Left lung (tissue), 10 donors: ENCODE measurements around the gene BLOC1S5. TPM values are rescaled to one million over a fixed set of nuclear protein-coding genes. Genes with fewer than 3 reads are reported as not detected.

Source experiments
- ATAC-seq: fragments of 200-7000 bp; cut with Tn5 transposase; one replicate; pipeline ENCODE4 v1.9.1; 2020; ENCODE audit warnings: moderate library complexity
- DNase-seq, 4 donors: peaks; one replicate each; pipeline ENCODE4 v3.0.0-alpha.2; 2013 to 2020
- H3K27ac ChIP-seq, 2 donors: fragments of 200-600 bp; sonication (generic) in 1 of 2; one replicate each; pipeline versions ENCODE4 v1.5.0 to v1.8.0; 2020 to 2021
- H3K27me3 ChIP-seq, 2 donors: fragments of 200-600 bp; sonication (generic) in 1 of 2; one replicate each; pipeline versions ENCODE4 v1.5.0 to v1.8.0; 2020 to 2021
- H3K36me3 ChIP-seq, 2 donors: fragments of 200-600 bp; sonication (generic) in 1 of 2; one replicate each; pipeline versions ENCODE4 v1.5.0 to v1.8.0; 2020 to 2021
- H3K4me1 ChIP-seq, 2 donors: fragments of 200-600 bp; one replicate each; pipeline ENCODE4 v1.8.0; 2021
- H3K4me3 ChIP-seq, 2 donors: fragments of 200-600 bp; sonication (generic) in 1 of 2; one replicate each; pipeline versions ENCODE4 v1.5.0 to v1.8.0; 2020 to 2021; ENCODE audit warnings: mild to moderate bottlenecking in 1 of 2
- H3K9me3 ChIP-seq, 2 donors: fragments of 200-600 bp; sonication (generic) in 1 of 2; one replicate each; pipeline versions ENCODE4 v1.5.0 to v1.8.0; 2020 to 2021
- intact Hi-C, 2 donors: fragments of 100-400 bp; cut with DNase I; formaldehyde crosslinking; loops; one replicate each; pipeline versions ENCODE4 v1.11.2 to v1.14.2; 2022
- polyA plus RNA-seq, 6 donors: library from polyadenylated mRNA; unstranded; fragments of 120-200 nt; gene quantifications; one replicate each; pipeline ENCODE4 v1.2.1, GENCODE V29; 2013; ENCODE audit not compliant: insufficient read length in 6 of 6
- total RNA-seq, 2 donors: library from RNA; stranded (reverse); fragmentation: NEBNext Ultra II Directional; extraction: Animal tissue kit (Norgen Biotek cat#: 25700); gene quantifications; one replicate each; pipeline ENCODE4 v1.2.1, GENCODE V29; 2021
- TF ChIP-seq, protein P1 (sequence below), 2 donors: fragments of 200-600 bp; sonication (generic) in 1 of 2; IDR thresholded peaks; one replicate each; pipeline versions ENCODE4 v1.5.0 to v1.8.0; 2021; ENCODE audit warnings: antibody characterized with exemption in 2 of 2
- donor health status: DM: no; HTN: yes; CAD: no.
- donor health status: DM: no; HTN: no; CAD: no.

The BLOC1S5 gene
- total and polyA plus RNA-seq, 8 donors: 10.8 to 22.6 (median 18.7) TPM

DNA sequence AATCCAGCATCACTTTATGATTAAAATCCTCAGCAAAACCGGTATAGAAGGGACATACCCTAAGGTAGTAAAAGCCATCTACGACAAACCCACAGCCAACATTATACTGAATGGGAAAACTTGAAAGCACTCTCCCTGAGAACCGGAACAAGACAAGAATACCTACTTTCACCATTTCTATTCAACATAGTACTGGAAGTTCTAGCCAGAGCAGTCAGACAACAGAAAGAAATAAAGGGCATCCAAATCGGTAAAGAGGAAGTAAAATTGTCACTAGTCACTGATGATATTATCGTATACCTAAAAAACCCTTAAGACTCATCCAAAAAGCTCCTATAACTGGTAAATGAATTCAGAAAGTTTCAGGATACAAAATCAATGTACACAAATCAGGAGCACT, 33.3 kb downstream of the BLOC1S5 start:
- Histone ChIP-seq H3K4me3 (no peak overlapping the region), H3K36me3 (no peaks in the 10 kb centered on the region), H3K4me1 (peaks cover 0 to 6% of the 10 kb centered on the region in 2 donors), H3K27me3 (no peaks in the 10 kb centered on the region), H3K9me3 (no peaks in the 10 kb centered on the region), H3K27ac (no peak overlapping the region)
- TF ChIP-seq, protein P1, sequence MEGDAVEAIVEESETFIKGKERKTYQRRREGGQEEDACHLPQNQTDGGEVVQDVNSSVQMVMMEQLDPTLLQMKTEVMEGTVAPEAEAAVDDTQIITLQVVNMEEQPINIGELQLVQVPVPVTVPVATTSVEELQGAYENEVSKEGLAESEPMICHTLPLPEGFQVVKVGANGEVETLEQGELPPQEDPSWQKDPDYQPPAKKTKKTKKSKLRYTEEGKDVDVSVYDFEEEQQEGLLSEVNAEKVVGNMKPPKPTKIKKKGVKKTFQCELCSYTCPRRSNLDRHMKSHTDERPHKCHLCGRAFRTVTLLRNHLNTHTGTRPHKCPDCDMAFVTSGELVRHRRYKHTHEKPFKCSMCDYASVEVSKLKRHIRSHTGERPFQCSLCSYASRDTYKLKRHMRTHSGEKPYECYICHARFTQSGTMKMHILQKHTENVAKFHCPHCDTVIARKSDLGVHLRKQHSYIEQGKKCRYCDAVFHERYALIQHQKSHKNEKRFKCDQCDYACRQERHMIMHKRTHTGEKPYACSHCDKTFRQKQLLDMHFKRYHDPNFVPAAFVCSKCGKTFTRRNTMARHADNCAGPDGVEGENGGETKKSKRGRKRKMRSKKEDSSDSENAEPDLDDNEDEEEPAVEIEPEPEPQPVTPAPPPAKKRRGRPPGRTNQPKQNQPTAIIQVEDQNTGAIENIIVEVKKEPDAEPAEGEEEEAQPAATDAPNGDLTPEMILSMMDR (IDR thresholded peaks at IDR 0.05): no peak
- intact Hi-C loops: no loop called here
- no peak for DNase-seq
- ATAC-seq: no peak

DNA sequence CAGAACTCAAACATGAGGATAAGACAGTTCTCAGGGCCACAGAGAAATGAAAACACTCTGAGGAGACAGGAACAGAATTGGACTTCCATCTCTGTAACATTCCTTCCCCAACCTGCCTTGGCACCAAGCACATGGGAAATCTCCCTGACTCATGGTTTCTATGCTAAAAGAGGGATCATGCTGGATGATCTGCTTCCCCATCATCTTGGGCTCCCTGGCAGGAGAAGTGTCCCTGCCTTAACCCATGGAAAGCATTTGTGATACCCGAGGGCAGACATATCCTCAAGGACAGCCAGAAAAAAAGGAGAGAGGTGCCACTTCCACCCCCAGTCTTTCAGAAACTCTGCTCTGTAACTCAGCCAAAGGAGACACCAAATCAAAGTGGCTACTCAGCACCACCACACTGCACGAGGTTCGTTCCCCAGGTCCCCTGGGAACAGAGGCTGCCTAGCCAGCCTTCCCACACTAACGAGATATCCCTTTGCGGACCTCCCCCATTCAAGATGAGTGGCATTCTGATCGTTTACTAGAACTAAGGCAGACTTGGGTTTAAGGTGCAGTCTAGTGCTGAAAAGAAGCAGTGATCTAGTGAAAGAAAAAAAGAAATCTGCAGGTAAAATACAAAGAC, 34.8 kb downstream of the BLOC1S5 start:
- no peaks in the 10 kb centered on the region for H3K27me3 ChIP-seq
- no peaks in the 10 kb centered on the region for H3K9me3 ChIP-seq
- H3K27ac ChIP-seq: no peak overlapping the region
- H3K4me3 ChIP-seq: no peak overlapping the region
- TF ChIP-seq, protein P1 (IDR thresholded peaks at IDR 0.05): no peak
- ATAC-seq (peak; percentile 23), DNase-seq (no peak)
- peaks cover 0 to 6% of the 10 kb centered on the region in 2 donors for H3K4me1 ChIP-seq
- intact Hi-C loops: no loop called here
- H3K36me3 ChIP-seq: no peaks in the 10 kb centered on the region

DNA sequence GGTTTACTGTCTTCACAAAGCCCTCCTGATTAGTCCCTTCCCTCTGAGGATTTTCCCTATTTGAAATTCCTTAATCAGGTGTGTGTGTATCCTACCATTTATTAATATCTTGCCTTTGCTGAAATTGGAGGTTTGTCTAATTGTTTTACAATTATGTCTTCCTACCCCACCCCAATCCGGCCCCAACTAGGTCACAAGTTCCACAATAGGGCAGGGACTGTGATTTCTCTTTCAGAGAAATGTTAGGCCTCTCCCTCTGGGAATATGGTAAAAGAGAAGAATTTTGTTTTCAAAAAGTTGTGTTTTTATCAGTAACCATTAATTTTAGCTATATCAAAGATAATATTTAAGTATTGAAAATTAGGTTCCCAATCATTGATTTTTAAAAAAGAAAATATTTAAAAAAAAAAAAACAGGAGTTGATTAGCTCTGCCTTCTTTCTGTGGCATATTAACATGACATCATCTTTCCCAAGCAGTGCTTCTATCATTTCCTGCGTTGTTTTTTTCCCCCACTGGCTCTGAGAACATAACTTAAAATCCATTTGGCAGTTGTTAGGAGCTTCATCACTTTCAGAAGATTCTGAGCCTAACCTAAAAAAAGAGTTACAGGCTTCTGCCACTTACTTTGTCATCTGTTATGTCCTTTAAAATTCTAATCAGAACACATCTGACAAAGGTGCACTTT, 36.1 kb downstream of the BLOC1S5 start:
- Histone ChIP-seq H3K27ac (no peak overlapping the region), H3K27me3 (no peaks in the 10 kb centered on the region), H3K9me3 (no peaks in the 10 kb centered on the region), H3K4me3 (no peak overlapping the region), H3K36me3 (no peaks in the 10 kb centered on the region), H3K4me1 (peaks cover 0 to 6% of the 10 kb centered on the region in 2 donors)
- intact Hi-C loops: no loop called here
- ATAC-seq: no peak
- TF ChIP-seq, protein P1 (IDR thresholded peaks at IDR 0.05): no peak
- DNase-seq: peak in 1 of 4 donors; percentile 11

DNA sequence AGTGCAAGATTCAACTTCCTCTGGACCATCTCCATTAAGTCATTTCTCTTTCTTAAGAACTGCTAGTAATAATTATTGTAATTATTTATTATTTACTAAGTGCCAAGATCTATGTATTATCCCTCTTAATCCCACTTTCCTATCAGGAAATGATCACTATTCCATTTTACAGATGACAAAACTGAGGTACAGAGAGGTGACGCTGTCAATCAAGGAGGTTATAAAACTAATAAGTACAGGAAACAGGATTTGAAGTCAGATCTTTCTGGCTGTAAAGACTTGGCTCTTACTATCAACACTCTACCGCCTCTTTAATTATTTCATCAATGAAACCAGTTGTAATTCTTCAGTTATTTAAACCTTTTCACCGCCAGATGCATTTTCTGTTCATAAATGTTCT, 37.4 kb downstream of the BLOC1S5 start:
- no peaks in the 10 kb centered on the region for H3K36me3 ChIP-seq
- intact Hi-C loops: no loop called here

DNA sequence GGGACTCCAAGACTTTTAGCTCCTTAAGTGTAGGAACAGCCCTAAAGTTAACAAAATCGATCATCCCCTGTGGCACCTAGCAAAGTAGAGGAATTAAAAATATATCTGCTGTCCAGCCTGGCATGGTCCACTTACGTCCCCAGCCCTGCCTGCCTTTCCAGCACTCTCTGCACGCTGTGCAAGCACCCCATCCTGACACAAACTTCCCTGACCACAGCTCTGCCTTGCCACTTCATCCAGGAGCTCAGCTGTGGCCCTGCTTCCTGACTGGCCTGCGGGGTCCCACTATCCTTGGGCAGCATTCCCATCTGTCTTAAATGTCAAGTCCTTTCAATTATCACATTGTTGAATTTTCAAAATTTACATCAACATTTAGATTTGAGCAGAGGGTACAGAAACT, 39.0 kb downstream of the BLOC1S5 start:
- intact Hi-C loops: no loop called here
- Histone ChIP-seq H3K36me3 (no peaks in the 10 kb centered on the region), H3K27ac (no peak overlapping the region), H3K4me3 (no peak overlapping the region), H3K9me3 (no peaks in the 10 kb centered on the region), H3K27me3 (no peaks in the 10 kb centered on the region), H3K4me1 (peaks cover 0 to 6% of the 10 kb centered on the region in 2 donors)
- TF ChIP-seq, protein P1 (IDR thresholded peaks at IDR 0.05): no peak
- ATAC-seq: no peak
- no peak for DNase-seq

More for the DNA sequence above, 37.4 kb downstream of the BLOC1S5 start:
- no peak overlapping the region for H3K27ac ChIP-seq
- peaks cover 0 to 6% of the 10 kb centered on the region in 2 donors for H3K4me1 ChIP-seq
- no peaks in the 10 kb centered on the region for H3K9me3 ChIP-seq
- ATAC-seq: no peak
- TF ChIP-seq, protein P1 (IDR thresholded peaks at IDR 0.05): no peak
- DNase-seq: no peak
- H3K27me3 ChIP-seq: no peaks in the 10 kb centered on the region
- no peak overlapping the region for H3K4me3 ChIP-seq
